ENCODE data around the gene SERPINI1.

SERPINI1 gene, protein sequence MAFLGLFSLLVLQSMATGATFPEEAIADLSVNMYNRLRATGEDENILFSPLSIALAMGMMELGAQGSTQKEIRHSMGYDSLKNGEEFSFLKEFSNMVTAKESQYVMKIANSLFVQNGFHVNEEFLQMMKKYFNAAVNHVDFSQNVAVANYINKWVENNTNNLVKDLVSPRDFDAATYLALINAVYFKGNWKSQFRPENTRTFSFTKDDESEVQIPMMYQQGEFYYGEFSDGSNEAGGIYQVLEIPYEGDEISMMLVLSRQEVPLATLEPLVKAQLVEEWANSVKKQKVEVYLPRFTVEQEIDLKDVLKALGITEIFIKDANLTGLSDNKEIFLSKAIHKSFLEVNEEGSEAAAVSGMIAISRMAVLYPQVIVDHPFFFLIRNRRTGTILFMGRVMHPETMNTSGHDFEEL

DNA sequence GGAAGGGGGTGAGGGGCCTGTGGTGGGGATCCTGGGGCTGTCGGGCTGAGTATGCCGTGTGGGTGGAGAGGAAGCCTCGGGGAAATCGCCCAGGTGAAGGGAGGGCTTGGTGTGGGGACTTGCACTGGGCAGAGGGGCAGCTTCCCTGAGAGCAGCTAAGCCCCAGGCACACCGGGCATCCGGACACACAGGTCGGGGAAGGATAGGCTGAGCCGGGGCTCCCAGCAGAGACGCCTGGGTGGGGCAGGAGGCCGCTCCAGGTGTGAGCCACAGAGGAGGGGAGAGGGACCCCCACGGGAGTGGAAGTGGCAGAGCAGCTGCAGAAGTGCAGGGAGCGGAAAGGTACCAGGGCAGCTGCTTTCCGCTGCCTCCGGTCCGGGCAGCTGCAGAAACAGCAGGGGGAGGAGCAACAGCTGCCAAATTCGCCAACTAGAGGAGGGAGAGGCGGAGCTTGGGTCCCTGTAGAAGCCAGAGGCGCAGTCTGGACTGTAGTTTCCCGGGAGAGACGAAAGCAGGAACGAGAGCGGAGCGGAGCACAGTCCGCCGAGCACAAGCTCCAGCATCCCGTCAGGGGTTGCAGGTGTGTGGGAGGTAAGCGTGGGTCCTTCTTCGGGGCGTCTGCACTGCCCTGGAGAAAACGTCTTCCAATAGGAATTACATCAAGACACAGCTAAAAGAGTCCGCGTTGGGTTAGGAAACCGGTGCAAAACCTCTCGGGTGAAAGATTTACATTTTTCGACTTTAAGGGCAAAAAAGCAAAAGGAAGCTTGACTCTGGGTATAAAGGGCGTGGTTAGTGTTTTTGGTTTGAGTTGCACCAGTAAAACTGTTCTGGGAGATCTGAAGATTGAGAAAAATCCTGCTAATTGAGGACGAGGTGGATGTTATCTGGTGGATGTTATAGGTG, at the start of gene SERPINI1:
Gene SERPINI1, plus strand, starts transcription at position 489 of the 906 bp plus-strand sequence. CDS start 53,408 bp downstream, outside the sequence.
- DNase-seq, result peak; percentile 82

DNA sequence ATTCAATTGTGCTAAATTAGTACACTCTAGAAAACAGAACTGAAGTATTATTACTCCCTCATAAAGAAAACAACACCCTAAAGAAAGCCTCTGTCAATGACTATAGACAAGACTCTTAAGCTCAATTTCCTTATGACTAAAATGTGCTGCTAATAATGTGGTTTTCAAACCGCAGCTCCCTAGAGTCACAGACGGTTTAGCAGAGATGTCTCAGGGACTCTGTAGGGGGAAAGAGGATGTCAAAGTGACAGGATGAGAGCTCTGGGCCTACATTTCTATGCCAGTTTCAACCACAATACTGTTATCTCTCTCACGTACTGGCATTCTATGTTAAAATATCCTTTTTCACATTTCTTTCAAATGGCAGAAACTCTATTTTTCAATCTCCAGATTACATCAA, 44.2 kb upstream of the SERPINI1 start:
- DNase-seq, result no peak

GRCh38 chr3:167694121-167694520, 41.4 kb upstream of the SERPINI1 start:
- DNase-seq, result no peak

- DNase-seq, result no peak
Observed at GRCh38 chr3:167700046-167700445, 35.5 kb upstream of the SERPINI1 start.

DNA sequence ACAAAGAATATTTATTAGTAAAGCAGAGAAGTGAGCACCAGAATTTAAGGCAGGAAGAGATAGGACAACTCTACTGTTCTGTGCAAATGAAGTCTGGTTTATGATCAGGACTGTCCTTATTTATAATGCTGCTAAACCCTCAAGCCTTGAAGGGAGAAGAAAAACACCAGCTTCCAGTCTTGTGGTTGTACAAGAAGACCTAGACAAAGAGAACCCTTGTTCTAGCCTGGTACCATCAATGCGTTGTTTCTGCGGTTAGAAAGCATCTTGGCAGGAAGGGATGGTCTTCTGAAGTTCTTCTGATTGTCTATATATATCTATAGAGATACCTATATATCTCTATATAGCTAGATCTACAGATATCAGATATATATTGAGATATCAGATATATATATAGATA, 34.6 kb upstream of the SERPINI1 start:
- DNase-seq, result no peak

GRCh38 chr3:167705840-167706239, 29.7 kb upstream of the SERPINI1 start:
- no peak for DNase-seq

- DNase-seq, result no peak
Observed at GRCh38 chr3:167709690-167710089, 25.8 kb upstream of the SERPINI1 start.

GRCh38 chr3:167710552-167710951, 25.0 kb upstream of the SERPINI1 start:
- DNase-seq, result no peak

DNA sequence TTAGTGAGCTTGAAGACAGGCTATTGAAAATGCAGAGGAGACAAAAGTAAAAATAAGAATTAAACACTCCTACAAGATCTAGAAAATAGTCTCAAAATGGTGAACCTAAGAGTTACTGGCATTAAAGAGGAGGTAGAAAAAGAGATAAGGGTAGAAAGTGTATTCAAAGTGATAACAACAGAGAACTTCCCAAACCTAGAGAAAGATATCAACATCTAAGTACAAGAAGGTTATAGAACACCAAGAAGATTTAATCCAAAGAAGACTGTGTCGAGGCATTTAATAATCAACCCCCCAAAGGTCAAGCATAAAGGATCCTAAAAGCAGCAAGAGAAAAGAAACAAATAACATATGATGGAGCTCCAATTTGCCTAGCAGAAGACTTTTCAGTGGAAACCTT, 24.1 kb upstream of the SERPINI1 start:
- no peak for DNase-seq

DNA sequence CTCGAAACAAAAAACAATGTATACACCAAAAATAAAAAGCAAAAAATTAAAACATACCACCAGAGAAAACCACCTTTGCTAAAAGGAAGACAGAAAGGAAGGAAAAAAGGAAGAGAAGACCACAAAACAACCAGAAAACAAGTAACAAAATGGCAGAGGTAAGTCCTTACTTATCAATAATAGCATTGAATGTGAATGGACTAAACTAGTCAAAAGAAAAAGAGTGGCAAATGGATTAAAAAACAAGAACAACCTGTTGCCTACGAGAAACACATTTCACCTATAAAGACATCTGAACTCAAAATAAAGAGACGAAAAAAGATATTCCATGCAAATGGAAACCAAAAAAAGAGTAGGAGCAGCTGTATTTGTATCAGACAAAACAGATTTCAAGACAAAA, 23.1 kb upstream of the SERPINI1 start:
- no peak for DNase-seq

DNA sequence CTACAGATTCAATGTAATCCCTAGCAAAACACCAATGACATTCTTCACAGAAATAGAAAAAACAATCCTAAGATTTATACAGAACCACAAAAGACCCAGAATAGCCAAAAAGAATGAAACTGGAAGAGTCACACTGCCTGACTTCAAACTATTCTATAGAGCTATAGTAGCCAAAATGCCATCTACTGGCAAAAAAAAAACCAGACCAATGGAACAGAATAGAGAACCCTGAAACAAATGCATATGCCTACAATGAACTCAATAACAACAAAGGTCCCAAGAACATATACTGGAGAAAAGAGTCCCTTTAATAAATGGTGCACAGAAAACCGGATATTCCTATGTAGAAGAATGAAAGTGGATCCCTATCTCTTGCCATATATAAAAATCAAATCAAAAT, 20.6 kb upstream of the SERPINI1 start:
- DNase-seq, result no peak

GRCh38 chr3:167716920-167717319, 18.6 kb upstream of the SERPINI1 start:
- no peak for DNase-seq

- no peak for DNase-seq
Observed at GRCh38 chr3:167718582-167718981, 16.9 kb upstream of the SERPINI1 start.

DNA sequence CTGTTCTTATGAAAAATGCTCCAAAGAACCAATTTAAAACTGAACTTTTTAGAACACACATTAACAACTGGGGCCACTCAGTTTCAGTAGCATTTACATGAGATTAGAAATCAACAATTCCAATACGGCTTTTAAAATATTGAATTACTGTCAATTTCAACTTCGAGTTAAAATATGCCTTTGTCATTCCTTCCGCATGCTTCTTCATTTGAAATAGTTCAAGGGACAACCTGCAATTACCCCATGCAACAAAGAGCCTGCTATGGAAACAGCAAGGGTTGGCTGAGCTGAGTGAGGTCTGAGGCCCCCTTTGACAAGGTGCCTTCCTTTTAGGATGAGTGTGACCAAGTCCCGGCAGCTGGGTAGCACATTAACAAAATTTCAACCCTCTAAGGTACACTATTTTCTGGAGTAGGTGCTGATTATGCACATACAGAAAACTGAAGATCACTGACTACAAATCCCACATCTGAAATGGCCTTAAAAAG, 12.5 kb upstream of the SERPINI1 start:
- no peak for DNase-seq

- no peak for DNase-seq
Observed at GRCh38 chr3:167723872-167724271, 11.6 kb upstream of the SERPINI1 start.

- no peak for DNase-seq
Observed at GRCh38 chr3:167728176-167728575, 7.3 kb upstream of the SERPINI1 start.

GRCh38 chr3:167728632-167729323, 6.7 kb upstream of the SERPINI1 start:
- no peak for DNase-seq

DNA sequence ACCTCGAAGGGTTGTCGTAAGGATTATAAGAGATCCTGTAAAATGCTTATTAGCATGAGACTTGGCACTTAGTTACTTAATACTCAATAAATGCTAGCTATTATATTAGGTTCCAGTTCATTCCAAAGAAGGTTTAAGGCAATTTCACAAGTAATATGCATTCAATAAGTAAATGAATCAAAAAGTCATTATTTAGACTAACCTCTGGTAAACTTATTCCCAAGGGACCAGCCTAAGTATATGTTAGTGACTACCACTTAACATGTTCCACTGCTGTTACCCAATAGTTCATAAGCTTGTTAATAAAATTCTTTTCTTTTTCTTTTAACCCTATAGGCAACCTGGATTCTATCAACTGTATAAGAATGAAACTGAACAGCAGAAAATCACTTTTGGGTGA, 5.9 kb upstream of the SERPINI1 start:
- no peak for DNase-seq

GRCh38 chr3:167731393-167731792, 4.1 kb upstream of the SERPINI1 start:
- DNase-seq, result no peak

- no peak for DNase-seq
Observed at GRCh38 chr3:167732313-167733065, 3.0 kb upstream of the SERPINI1 start.

- no peak for DNase-seq
Observed at GRCh38 chr3:167733961-167734497, 1.5 kb upstream of the SERPINI1 start.
